NCI-H1105 treated with DMSO at 0.1 percent for 48 hours (cell line): ENCODE results near the gene FAM174A.

Experiments used
- DNase-seq: peaks from one replicate; lab custom pipeline; 2025; lab: John Stamatoyannopoulos, UW

Gene FAM174A

GRCh38 chr5:100535060-100536005, at the start of gene FAM174A:
Gene FAM174A, plus strand, starts transcription at chr5:100535374. Its CDS starts 157 bp downstream, at chr5:100535531.
- DNase-seq, result peak; percentile 88

DNA sequence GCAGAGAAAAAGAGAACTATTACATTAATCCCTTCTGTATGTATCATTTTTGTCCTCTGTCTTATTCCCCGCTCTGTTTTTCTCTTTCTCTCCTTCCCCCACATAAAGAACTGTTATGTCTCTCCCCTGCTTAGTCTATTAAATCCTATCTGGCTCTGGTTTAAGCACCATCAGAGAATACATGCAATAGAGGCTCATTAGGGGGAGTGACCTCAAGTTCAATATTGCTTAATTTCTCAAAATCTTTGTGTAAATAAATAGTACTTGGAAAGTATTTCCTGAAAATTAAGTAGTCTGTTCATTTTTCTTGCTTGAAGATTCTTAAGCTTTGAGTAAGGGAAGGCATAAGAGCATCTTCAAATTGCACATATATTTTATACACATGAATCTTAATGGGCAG, 41.2 kb upstream of the FAM174A start:
- DNase-seq, result no peak

GRCh38 chr5:100496296-100496695, 38.9 kb upstream of the FAM174A start:
- no peak for DNase-seq

GRCh38 chr5:100502684-100503083, 32.5 kb upstream of the FAM174A start:
- DNase-seq, result no peak

DNA sequence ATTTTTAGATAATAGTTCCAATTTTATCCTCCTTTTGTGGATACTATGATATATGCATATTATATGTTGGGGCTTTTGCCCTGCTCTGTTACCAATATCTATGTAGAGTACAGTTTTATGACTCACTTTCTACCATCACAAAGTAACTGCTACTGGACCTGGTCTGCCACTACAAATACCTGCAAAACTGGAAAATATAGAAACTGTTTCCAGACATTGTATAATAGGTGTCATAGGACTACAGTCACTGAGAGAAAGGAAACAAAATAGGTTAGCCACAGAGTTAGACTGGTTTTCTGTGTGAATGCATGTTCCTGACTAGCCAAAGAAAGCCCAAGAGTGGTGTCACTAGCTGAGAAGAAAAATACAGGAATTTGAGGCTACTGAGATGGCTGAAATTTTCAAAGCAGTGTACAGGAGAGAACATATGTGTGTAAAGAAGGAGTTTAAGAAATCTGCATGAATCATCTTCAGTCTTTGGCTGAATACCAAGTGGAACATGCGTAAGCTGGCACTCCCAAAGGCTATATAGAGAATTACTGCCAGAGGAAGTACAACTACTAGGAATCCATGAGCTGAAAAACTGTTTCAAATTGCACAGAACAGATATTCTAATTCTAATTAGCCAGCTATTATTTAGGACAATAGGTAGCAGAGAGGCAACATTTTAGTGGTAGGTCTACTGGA, 29.0 kb upstream of the FAM174A start:
- DNase-seq, result no peak

- DNase-seq, result no peak
Measured at GRCh38 chr5:100516285-100516684, 18.9 kb upstream of the FAM174A start.

DNA sequence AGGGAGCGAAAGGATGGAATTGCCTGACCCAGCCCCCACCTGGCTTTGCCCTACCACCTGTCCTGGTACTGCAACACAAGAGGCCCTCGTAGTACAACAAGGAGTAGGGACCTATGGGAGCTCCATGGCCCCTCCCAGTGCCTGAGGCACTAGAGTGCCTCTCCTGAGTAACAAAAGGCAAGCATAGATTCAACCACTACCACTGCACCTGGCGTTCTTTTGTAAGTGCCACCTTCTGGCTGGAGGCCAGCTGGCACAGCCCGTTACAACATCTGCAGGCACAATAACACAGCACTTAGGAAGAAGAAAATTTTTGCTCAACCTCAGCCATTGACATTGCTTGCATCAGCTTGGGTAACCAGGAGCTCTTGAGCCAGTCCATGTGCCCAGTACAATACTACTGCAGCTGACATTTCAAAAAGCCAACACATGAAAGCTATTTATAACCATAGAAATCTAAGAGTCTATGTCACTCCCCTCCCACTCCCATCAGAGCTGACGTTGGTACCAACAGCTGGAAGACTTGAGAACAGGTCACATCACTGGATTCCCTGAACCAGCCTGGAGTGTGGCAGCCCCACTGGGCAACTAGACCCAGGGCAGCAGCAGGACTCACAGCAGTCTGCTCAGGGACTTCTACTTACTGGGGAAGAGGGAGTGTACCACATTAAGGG, 17.7 kb upstream of the FAM174A start:
- DNase-seq, result peak; percentile 94

- no peak for DNase-seq
Measured at GRCh38 chr5:100518377-100518776, 16.8 kb upstream of the FAM174A start.

GRCh38 chr5:100519075-100519474, 16.1 kb upstream of the FAM174A start:
- no peak for DNase-seq

DNA sequence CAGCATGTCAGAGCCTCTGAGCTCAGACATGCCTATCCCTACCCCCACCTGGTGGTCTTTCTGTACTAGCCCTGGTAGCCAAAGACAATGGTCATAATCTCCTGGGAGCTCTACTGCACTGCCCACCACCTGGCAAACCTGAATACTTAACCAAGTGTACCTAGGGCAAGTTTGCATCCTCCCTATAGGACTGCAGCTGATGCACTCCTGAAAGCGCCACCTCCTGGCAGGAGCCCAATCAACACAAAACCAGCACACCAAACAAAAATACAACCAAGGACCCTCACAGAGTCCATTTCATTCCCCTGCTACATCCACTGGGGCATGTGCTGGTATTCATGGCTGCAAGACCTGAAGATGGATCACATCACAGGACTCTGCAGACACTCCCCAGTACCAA, 14.8 kb upstream of the FAM174A start:
- DNase-seq, result no peak

GRCh38 chr5:100537946-100538345, 2.8 kb downstream of the FAM174A start:
- no peak for DNase-seq

- no peak for DNase-seq
Measured at GRCh38 chr5:100539519-100539918, 4.3 kb downstream of the FAM174A start.

DNA sequence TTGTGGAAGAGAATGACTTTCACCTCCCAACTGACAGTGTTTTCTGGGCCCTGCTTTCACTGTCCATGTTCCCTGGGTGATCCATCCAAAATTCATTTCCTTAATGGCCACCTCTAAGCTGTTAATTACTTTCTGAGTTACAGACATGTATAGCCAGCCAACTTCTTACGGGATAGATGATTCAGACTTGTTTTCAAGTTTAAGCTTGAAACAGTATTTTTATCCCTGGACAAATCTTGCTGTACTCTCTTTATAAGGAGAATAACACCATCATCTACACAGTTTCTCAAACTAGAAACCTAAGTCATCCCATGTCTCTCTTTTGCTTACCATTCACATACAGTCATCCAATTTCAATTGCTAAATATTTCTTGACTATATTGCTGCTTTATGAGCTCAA, 6.9 kb downstream of the FAM174A start:
- DNase-seq, result no peak

GRCh38 chr5:100546001-100546400, 10.8 kb downstream of the FAM174A start:
- DNase-seq, result no peak

- no peak for DNase-seq
Measured at GRCh38 chr5:100550531-100551051, 15.4 kb downstream of the FAM174A start.

DNA sequence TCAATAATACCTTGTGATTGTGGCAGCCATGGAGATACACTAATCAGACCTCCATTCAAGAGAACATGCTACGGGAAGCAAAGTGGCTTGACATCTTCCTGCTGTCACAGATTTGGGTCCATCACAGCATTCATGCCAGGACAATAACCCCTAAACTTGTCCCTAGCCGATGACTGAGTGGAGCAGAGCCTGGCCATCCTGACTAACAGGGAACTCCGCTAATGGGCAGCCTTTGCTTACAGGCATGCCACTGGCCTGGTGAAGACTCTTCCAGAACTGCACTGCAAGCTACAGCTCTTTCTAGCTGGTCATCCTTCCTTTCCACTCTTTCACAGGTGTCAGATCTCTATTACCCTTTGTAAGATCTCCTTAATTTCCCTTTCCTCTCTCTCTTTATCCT, 16.0 kb downstream of the FAM174A start:
- DNase-seq, result no peak

GRCh38 chr5:100553209-100553608, 18.0 kb downstream of the FAM174A start:
- no peak for DNase-seq

GRCh38 chr5:100560860-100561259, 25.7 kb downstream of the FAM174A start:
- DNase-seq, result no peak

DNA sequence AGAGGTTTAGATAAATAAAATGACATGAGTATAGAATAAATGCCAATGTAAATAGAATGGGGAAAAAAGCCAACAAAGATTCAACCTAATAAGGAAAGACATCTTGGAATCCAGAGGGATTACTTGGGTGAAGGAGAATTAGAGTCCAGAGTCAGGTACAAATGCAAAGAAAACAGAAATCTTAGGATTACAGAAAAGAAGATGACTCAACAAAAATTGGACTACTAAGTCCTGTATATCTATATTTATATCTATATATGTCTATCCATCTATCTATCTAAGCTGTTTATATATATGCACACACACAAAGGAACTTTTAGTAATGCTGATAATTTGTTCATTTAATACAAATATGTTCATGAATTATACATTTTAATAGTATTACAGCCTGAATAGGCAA, 27.6 kb downstream of the FAM174A start:
- DNase-seq, result no peak

DNA sequence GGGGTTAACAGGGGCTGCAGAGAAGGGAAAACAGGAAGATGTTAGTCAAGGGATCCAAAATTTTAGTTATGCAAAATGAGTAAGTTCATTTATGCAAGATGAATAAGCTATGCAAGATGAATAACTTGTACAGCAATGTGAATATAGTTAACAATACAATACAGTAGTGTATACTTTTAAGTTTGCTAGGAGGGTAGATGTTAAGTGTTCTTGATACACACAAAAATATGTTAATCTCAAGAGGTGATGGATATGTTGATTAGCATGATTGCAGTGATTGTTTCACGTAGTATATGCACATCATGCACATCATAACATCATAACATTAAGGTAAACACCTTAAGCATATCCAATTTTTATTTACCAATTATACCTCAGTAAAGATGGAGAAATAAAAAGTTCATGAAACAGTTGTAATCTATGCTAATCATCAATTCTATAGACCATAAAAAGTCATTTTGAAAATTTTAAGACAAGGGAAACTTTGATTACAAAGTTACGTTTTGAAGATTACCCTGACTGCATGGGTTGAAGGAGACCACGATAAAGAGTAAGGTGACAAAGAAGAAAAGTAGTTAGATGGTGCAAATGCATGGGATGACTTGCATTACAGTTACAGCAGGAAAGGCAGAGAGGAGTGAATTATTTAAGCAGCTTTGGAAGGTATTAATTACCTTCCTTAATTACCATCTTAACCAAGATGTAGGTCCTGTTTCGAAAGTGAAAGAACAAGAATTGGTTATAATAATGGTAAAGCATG, 31.4 kb downstream of the FAM174A start:
- no peak for DNase-seq

GRCh38 chr5:100574716-100575115, 39.5 kb downstream of the FAM174A start:
- no peak for DNase-seq

DNA sequence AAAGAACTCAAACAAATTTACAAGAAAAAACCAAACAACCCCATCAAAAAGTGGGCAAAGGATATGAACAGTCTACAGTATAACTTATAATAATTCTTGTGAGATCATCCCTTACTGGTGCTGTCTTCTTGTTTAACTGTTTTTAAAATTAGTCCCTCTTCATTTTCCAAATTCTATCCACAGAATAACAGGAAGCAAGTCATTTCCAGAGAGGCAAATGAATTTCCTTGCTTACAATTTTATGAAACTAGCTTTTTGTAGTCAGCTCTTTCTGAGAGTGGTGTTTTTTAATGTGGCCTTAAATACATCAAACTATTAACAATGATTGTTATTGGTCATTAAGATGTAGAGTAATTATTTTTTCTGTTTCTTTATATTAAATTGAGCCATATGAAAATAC, 40.6 kb downstream of the FAM174A start:
- DNase-seq, result no peak
